Stimulated activated effector memory CD8-positive, alpha-beta T cell treated with anti-CD3 and anti-CD28 coated beads, Interleukin-12 subunit alpha, Interleukin-12 subunit beta, amount 100 ng/mL, for 72 hours (primary cell): Measurements from ENCODE around the gene MEIOB.
"Not testable (repeated sequence)": the region's sequence is repeated elsewhere in the genome, so short reads cannot be mapped to it uniquely, and the experiment has no call there.

Experiments
- ATAC-seq: fragments of 150-1000 bp; cut with Tn5 transposase; 2 replicates; pipeline ENCODE4 v1.10.0; 2021
- DNase-seq, 2 donors: peaks; one replicate each; pipeline ENCODE4 v3.0.0; 2021 to 2022; ENCODE audit warnings: low spot score in 2 of 2
- H3K27ac Mint-ChIP-seq: one replicate; pipeline ENCODE4 v1.8.0; 2022; ENCODE audit warnings: mild to moderate bottlenecking, mixed read lengths
- H3K36me3 Mint-ChIP-seq: one replicate; pipeline ENCODE4 v1.8.0; 2022; ENCODE audit warnings: mild to moderate bottlenecking, mixed read lengths
- H3K4me1 Mint-ChIP-seq: one replicate; pipeline ENCODE4 v1.8.0; 2022; ENCODE audit warnings: mixed read lengths
- H3K4me3 Mint-ChIP-seq: one replicate; pipeline ENCODE4 v1.8.0; 2022; ENCODE audit warnings: mild to moderate bottlenecking, mixed read lengths
- H3K9me3 Mint-ChIP-seq: one replicate; pipeline ENCODE4 v1.8.0; 2022; ENCODE audit warnings: mixed read lengths

MEIOB gene

DNA sequence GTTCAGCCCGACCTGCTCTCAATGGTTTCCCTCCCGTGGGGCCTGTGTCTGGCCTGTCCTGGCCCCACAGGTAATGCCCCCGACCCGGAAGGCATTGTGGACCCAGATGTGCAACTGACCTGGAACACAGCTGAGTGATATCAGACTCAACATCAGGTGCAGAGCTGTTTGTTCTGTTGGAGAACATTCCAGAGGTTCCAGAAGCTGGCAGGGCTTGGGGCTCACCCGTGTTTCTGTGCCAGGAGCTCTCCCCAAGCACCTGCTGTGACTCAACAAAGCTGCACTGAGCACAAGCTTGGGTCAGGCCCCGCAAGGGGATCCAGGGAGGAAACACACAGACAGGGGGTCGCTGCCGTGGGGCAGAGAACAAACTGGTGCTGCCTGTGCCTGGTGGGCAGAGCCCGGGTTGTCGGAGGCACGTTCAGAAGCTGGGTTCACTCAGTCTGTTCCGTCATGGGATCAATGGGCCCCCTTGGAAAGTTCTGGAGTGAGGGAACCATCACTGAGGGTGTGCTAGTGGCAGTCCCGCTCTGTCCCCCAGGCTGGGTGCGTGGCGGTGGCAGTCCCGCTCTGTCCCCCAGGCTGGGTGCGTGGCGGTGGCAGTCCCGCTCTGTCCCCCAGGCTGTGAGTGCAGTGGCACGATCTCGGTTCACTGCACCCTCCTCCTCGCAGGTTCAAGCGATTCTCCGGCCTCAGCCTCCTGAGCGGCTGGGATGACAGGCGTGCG is 24.1 kb upstream of the MEIOB start:
- ATAC-seq (no peak), DNase-seq (no peak)
- Mint-ChIP-seq H3K9me3 (no peaks in the 10 kb centered on the region), H3K36me3 (no peaks in the 10 kb centered on the region), H3K4me3 (no peak overlapping the region), H3K27ac (no peak overlapping the region), H3K4me1 (no peaks in the 10 kb centered on the region)

- Mint-ChIP-seq H3K36me3 (no peaks in the 10 kb centered on the region), H3K4me1 (no peaks in the 10 kb centered on the region), H3K4me3 (no peak overlapping the region), H3K9me3 (no peaks in the 10 kb centered on the region), H3K27ac (no peak overlapping the region)
- ATAC-seq: no peak
- DNase-seq: no peak
Observed at GRCh38 chr16:1895068-1895467, 23.1 kb upstream of the MEIOB start.

DNA sequence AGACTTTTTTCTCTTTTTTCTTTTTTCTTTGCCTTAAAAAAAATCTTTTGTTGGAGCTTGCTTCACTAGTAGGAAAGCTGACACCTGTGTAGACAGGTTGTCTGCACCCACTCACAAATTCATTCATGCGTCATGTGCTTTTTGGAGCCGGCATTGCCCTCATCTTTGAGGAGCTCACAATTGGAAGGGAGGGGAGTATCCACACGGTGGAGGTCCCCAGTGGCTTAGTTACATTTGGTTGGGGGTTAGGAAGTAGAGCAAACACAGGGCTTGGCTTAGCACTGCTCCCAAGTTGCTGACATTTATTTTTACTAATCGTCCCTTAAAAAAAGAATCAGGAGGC is 18.7 kb upstream of the MEIOB start:
- Mint-ChIP-seq H3K4me3 (no peak overlapping the region), H3K9me3 (no peaks in the 10 kb centered on the region), H3K27ac (no peak overlapping the region), H3K36me3 (no peaks in the 10 kb centered on the region), H3K4me1 (no peaks in the 10 kb centered on the region)
- ATAC-seq (no peak), DNase-seq (no peak)

- Mint-ChIP-seq H3K4me3 (no peak overlapping the region), H3K27ac (no peak overlapping the region), H3K36me3 (no peaks in the 10 kb centered on the region), H3K9me3 (no peaks in the 10 kb centered on the region), H3K4me1 (no peaks in the 10 kb centered on the region)
- DNase-seq (no peak), ATAC-seq (no peak)
Observed at GRCh38 chr16:1890024-1890707, 18.2 kb upstream of the MEIOB start.

GRCh38 chr16:1887711-1888354 is 15.9 kb upstream of the MEIOB start:
- no peaks in the 10 kb centered on the region for H3K4me1 Mint-ChIP-seq
- ATAC-seq (no peak), DNase-seq (no peak)
- H3K4me3 Mint-ChIP-seq: no peak overlapping the region
- no peaks in the 10 kb centered on the region for H3K9me3 Mint-ChIP-seq
- H3K36me3 Mint-ChIP-seq: no peaks in the 10 kb centered on the region
- no peak overlapping the region for H3K27ac Mint-ChIP-seq

DNA sequence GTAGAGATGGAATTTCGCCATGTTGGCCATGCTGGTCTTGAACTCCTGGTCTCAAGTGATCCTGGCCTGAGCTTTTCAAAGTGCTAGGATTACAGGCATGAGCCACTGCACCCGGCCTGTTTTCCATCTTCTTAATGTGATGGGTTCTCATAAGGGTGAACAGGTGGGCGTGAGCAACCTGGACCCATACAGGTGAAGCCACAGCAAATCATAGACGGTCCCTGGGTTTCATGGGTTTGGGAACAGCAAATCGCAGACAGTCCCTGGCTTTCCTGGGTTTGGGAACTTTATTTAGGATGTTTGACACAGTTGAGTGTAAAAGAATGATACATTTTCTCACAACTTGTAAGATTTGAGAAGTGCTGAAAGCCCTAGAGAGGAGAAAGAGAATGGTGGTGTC is 12.9 kb upstream of the MEIOB start:
- no peaks in the 10 kb centered on the region for H3K4me1 Mint-ChIP-seq
- H3K27ac Mint-ChIP-seq: no peak overlapping the region

DNA sequence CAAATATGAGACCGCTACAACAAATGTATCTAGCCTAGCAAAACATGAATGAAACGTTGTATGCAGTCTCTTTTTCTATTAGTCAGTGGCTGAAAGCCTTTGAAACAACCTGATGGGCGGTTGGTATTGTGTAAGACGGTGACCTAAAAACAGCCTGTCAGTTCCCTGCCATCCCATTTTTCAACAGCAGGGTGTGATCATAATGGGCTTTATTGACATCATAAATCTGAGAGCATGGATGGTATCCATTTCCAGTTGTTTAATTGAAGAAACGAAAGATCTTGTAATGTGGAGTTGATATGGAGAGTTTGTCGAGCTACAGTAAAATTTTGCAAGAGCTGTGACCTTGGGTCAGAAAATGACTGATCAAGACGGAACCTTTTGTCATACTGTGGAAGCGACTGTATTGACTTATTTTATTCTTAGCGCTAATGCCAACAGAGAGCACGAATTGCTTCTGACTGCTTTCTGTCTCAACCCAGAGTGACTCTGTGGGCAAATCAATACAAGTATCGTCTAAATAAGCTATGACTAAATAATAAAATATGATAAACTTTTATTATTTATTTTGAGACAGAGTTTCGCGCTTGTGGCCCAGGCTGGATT is 12.3 kb upstream of the MEIOB start:
- H3K9me3 Mint-ChIP-seq: no peaks in the 10 kb centered on the region
- ATAC-seq (no peak), DNase-seq (no peak)
- H3K27ac Mint-ChIP-seq: no peak overlapping the region
- H3K36me3 Mint-ChIP-seq: no peaks in the 10 kb centered on the region
- no peaks in the 10 kb centered on the region for H3K4me1 Mint-ChIP-seq
- H3K4me3 Mint-ChIP-seq: no peak overlapping the region

More for the DNA sequence above, 12.9 kb upstream of the MEIOB start:
- Mint-ChIP-seq H3K9me3 (no peaks in the 10 kb centered on the region), H3K4me3 (no peak overlapping the region), H3K36me3 (no peaks in the 10 kb centered on the region)
- DNase-seq (no peak), ATAC-seq (no peak)

GRCh38 chr16:1881172-1881571 is 9.2 kb upstream of the MEIOB start:
- H3K4me3 Mint-ChIP-seq, DNase-seq, H3K27ac Mint-ChIP-seq, H3K36me3 Mint-ChIP-seq, H3K9me3 Mint-ChIP-seq, ATAC-seq, H3K4me1 Mint-ChIP-seq: not testable (repeated sequence)

GRCh38 chr16:1879477-1879876 is 7.5 kb upstream of the MEIOB start:
- ATAC-seq: no peak

DNA sequence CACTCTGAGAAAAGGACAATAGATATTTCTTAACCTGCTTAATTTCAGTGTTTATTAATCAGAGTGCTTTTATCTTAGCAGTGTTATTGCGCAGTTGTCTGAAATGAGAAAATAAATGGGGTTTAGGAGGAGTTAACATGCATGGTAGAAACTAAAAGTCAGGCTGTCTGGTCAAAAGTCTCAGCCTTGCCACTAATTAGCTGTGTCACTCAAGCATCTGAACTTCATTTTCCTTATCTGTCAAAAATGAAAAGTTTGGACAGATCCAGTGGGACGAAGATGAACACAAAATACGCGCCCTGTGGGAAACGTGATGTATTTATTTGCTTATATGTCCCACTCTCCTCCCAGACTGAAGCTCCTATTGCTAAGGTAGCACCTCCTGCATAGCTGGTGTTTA is 6.3 kb upstream of the MEIOB start:
- ATAC-seq: no peak
- no peak overlapping the region for H3K27ac Mint-ChIP-seq
- no peak for DNase-seq
- no peaks in the 10 kb centered on the region for H3K9me3 Mint-ChIP-seq
- no peaks in the 10 kb centered on the region for H3K36me3 Mint-ChIP-seq
- no peaks in the 10 kb centered on the region for H3K4me1 Mint-ChIP-seq
- H3K4me3 Mint-ChIP-seq: no peak overlapping the region

More at GRCh38 chr16:1879477-1879876, 7.5 kb upstream of the MEIOB start:
- Mint-ChIP-seq H3K36me3 (no peaks in the 10 kb centered on the region), H3K9me3 (no peaks in the 10 kb centered on the region), H3K27ac (no peak overlapping the region), H3K4me1 (no peaks in the 10 kb centered on the region), H3K4me3 (no peak overlapping the region)
- DNase-seq: no peak

- ATAC-seq: no peak
- H3K27ac Mint-ChIP-seq: no peak overlapping the region
- no peaks in the 10 kb centered on the region for H3K9me3 Mint-ChIP-seq
- H3K4me1 Mint-ChIP-seq: no peaks in the 10 kb centered on the region
- DNase-seq: no peak
- no peak overlapping the region for H3K4me3 Mint-ChIP-seq
- H3K36me3 Mint-ChIP-seq: no peaks in the 10 kb centered on the region
Observed at GRCh38 chr16:1877804-1878203, 5.8 kb upstream of the MEIOB start.

DNA sequence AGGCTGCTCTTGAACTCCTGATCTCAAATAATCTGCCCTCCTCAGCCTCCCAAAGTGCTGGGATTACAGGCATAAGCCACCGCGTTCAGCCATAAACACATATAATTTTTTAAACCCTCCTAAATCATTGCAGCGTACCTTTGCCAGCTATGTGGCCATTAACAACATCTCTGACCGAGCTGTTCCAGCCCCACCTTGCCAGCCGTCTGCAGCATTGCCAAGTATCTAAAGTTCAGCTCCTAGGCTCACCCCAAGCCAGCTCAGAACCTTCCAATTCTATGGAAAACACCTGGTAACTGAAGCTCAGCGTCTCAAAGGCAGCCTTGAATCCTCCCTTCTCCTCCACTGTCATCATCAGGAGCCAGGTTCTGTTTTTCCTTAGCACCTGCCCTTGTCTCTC is 5.1 kb upstream of the MEIOB start:
- ATAC-seq (no peak), DNase-seq (no peak)
- Mint-ChIP-seq H3K36me3 (no peaks in the 10 kb centered on the region), H3K9me3 (no peaks in the 10 kb centered on the region), H3K27ac (no peak overlapping the region), H3K4me3 (no peak overlapping the region), H3K4me1 (peaks cover 5% of the 10 kb centered on the region)

GRCh38 chr16:1876468-1876867 is 4.5 kb upstream of the MEIOB start:
- H3K4me3 Mint-ChIP-seq: no peak overlapping the region
- H3K9me3 Mint-ChIP-seq: no peaks in the 10 kb centered on the region
- no peaks in the 10 kb centered on the region for H3K36me3 Mint-ChIP-seq
- DNase-seq: peak in 1 of 2 donors; percentile 63
- peak; percentile 97 for ATAC-seq
- H3K27ac Mint-ChIP-seq: no peak overlapping the region
- peaks cover 7% of the 10 kb centered on the region for H3K4me1 Mint-ChIP-seq

- not testable (repeated sequence) for ATAC-seq, DNase-seq, H3K27ac Mint-ChIP-seq
Observed at GRCh38 chr16:1876066-1876465, 4.1 kb upstream of the MEIOB start.

GRCh38 chr16:1874854-1875253 is 2.9 kb upstream of the MEIOB start:
- peaks cover 7% of the 10 kb centered on the region for H3K4me1 Mint-ChIP-seq
- H3K9me3 Mint-ChIP-seq: no peaks in the 10 kb centered on the region
- no peak overlapping the region for H3K27ac Mint-ChIP-seq
- no peak overlapping the region for H3K4me3 Mint-ChIP-seq
- DNase-seq: no peak
- no peaks in the 10 kb centered on the region for H3K36me3 Mint-ChIP-seq
- ATAC-seq: no peak

More at GRCh38 chr16:1876066-1876465, 4.1 kb upstream of the MEIOB start:
- H3K9me3 Mint-ChIP-seq, H3K4me1 Mint-ChIP-seq, H3K36me3 Mint-ChIP-seq, H3K4me3 Mint-ChIP-seq: not testable (repeated sequence)
